ENCODE data around the gene UBIAD1.
"Not testable (repeated sequence)": the region's sequence is repeated elsewhere in the genome, so short reads cannot be mapped to it uniquely, and the experiment has no call there.

The UBIAD1 gene

DNA sequence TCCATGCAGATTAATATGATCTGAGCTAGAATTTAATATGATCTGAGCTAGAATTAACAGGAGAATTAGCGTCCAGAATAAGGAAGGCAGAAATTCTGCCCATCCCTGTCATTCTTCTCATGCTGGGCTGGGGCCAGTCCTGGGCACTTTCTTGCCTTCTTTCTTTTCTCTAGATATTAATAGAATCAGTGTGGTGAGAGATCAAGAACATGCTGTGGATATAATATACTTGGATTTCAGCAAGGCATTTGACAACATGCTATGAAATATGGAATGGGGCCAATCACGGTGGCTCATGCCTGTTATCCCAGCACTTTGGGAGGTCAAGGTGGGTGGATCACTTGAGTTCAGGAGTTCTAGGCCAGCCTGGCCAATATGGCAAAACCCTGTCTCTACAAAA, 18.1 kb downstream of the UBIAD1 start:
- H3K27me3 Mint-ChIP-seq (ENCODE audit: low read depth, poor library complexity): peaks cover 4% of the 10 kb centered on the region
- no peak for DNase-seq
- TF ChIP-seq, protein P1, sequence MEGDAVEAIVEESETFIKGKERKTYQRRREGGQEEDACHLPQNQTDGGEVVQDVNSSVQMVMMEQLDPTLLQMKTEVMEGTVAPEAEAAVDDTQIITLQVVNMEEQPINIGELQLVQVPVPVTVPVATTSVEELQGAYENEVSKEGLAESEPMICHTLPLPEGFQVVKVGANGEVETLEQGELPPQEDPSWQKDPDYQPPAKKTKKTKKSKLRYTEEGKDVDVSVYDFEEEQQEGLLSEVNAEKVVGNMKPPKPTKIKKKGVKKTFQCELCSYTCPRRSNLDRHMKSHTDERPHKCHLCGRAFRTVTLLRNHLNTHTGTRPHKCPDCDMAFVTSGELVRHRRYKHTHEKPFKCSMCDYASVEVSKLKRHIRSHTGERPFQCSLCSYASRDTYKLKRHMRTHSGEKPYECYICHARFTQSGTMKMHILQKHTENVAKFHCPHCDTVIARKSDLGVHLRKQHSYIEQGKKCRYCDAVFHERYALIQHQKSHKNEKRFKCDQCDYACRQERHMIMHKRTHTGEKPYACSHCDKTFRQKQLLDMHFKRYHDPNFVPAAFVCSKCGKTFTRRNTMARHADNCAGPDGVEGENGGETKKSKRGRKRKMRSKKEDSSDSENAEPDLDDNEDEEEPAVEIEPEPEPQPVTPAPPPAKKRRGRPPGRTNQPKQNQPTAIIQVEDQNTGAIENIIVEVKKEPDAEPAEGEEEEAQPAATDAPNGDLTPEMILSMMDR (IDR thresholded peaks at IDR 0.05): no peak
- no peak overlapping the region for H3K4me3 Mint-ChIP-seq
- H3K27ac Mint-ChIP-seq: no peak overlapping the region
- peaks cover 48% of the 10 kb centered on the region for H3K4me1 Mint-ChIP-seq
- H3K36me3 Mint-ChIP-seq (ENCODE audit: low read depth): peaks cover 13% of the 10 kb centered on the region
- no peaks in the 10 kb centered on the region for H3K9me3 Mint-ChIP-seq

GRCh38 chr1:11293856-11294255, 20.9 kb downstream of the UBIAD1 start:
- TF ChIP-seq, protein P1 (IDR thresholded peaks at IDR 0.05): no peak
- no peak overlapping the region for H3K27ac Mint-ChIP-seq
- no peaks in the 10 kb centered on the region for H3K9me3 Mint-ChIP-seq
- peaks cover 12% of the 10 kb centered on the region for H3K27me3 Mint-ChIP-seq (ENCODE audit: low read depth, poor library complexity)
- H3K4me3 Mint-ChIP-seq: no peak overlapping the region
- H3K36me3 Mint-ChIP-seq (ENCODE audit: low read depth): peaks cover 14% of the 10 kb centered on the region
- DNase-seq: no peak
- peaks cover 43% of the 10 kb centered on the region for H3K4me1 Mint-ChIP-seq

DNA sequence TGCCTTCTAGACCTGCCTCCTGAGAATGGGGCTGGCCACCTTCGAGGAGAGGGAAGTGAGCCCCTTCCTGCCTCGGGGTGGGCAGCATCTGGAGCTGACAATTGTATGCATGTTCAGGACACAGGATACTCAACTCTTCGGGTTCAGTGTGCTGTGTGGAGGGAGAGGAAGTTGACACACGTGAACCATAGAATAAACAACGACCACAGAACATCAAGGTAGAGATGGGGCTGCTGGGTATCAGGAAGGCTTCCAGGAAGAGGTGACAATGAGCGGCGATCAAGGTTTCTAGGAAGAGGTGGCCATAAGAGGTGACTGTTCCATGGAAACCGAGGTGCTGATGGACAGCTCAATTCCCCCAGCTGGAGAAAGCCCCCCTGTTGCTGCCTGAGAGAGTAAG, 22.0 kb downstream of the UBIAD1 start:
- Mint-ChIP-seq H3K4me1 (peaks cover 49% of the 10 kb centered on the region), H3K36me3 (ENCODE audit: low read depth) (peaks cover 14% of the 10 kb centered on the region), H3K9me3 (no peaks in the 10 kb centered on the region), H3K27me3 (ENCODE audit: low read depth, poor library complexity) (peaks cover 15% of the 10 kb centered on the region), H3K4me3 (no peak overlapping the region), H3K27ac (peak overlapping the region; percentile 94)
- DNase-seq: no peak
- TF ChIP-seq, protein P1 (IDR thresholded peaks at IDR 0.05): no peak

DNA sequence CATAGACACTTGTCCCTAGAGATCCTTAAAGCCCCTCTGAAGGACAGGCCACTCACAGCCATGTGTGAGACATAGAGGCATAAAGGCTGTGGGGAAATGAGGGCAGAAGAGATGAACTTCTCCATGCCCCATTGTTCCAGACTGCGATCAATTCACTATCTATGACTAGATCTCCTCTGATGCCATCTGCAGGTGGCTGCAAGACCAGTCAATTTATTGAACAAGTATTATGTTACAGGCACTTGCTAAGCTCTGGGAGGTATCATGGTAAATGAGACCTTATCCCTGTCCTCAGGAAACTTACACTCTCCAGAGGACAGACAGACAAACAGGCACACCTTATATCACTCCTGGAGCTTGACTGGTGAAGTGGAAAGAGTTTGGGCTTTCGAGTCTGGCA, 22.9 kb downstream of the UBIAD1 start:
- peaks cover 9% of the 10 kb centered on the region for H3K36me3 Mint-ChIP-seq (ENCODE audit: low read depth)
- TF ChIP-seq, protein P1 (IDR thresholded peaks at IDR 0.05): no peak

DNA sequence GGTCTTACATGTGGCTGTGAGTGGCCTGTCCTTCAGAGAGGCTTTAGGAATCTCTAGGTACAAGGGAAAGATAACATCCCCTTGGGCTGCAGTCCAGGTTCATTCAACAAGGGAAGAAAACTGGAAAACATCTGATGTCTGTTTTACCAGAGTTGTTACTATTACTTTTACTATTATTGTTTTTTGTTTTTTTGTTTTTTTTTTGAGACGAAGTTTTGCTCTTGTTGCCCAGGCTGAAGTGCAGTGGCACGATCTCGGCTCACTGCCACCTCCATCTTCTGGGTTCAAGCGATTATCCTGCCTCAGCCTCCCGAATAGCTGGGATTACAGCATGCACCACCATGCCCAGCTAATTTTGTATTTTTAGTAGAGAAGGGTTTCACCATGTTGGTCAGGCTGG, 24.8 kb downstream of the UBIAD1 start:
- not testable (repeated sequence) for H3K4me3 Mint-ChIP-seq; H3K36me3 Mint-ChIP-seq (ENCODE audit: low read depth); DNase-seq; H3K9me3 Mint-ChIP-seq; H3K27ac Mint-ChIP-seq
- Mint-ChIP-seq H3K27me3 (ENCODE audit: low read depth, poor library complexity) (peaks cover 13% of the 10 kb centered on the region), H3K4me1 (peaks cover 47% of the 10 kb centered on the region)

More for the DNA sequence above, 22.9 kb downstream of the UBIAD1 start:
- peaks cover 15% of the 10 kb centered on the region for H3K27me3 Mint-ChIP-seq (ENCODE audit: low read depth, poor library complexity)
- no peaks in the 10 kb centered on the region for H3K9me3 Mint-ChIP-seq
- no peak overlapping the region for H3K4me3 Mint-ChIP-seq
- DNase-seq: no peak
- H3K27ac Mint-ChIP-seq: no peak overlapping the region
- peaks cover 49% of the 10 kb centered on the region for H3K4me1 Mint-ChIP-seq

GRCh38 chr1:11298390-11299224, 25.6 kb downstream of the UBIAD1 start:
- Mint-ChIP-seq H3K36me3 (ENCODE audit: low read depth) (peaks cover 9% of the 10 kb centered on the region), H3K27me3 (ENCODE audit: low read depth, poor library complexity) (peaks cover 12% of the 10 kb centered on the region), H3K4me1 (peaks cover 40% of the 10 kb centered on the region), H3K27ac (no peak overlapping the region), H3K9me3 (no peaks in the 10 kb centered on the region), H3K4me3 (no peak overlapping the region)
- TF ChIP-seq, protein P1 (IDR thresholded peaks at IDR 0.05): no peak
- DNase-seq: no peak
